ENCODE data around the gene CELF5. TPM values are rescaled to one million over a fixed set of nuclear protein-coding genes. Genes with fewer than 3 reads are reported as not detected.

The CELF5 gene
- total and polyA plus RNA-seq, 12 donors: not detected

DNA sequence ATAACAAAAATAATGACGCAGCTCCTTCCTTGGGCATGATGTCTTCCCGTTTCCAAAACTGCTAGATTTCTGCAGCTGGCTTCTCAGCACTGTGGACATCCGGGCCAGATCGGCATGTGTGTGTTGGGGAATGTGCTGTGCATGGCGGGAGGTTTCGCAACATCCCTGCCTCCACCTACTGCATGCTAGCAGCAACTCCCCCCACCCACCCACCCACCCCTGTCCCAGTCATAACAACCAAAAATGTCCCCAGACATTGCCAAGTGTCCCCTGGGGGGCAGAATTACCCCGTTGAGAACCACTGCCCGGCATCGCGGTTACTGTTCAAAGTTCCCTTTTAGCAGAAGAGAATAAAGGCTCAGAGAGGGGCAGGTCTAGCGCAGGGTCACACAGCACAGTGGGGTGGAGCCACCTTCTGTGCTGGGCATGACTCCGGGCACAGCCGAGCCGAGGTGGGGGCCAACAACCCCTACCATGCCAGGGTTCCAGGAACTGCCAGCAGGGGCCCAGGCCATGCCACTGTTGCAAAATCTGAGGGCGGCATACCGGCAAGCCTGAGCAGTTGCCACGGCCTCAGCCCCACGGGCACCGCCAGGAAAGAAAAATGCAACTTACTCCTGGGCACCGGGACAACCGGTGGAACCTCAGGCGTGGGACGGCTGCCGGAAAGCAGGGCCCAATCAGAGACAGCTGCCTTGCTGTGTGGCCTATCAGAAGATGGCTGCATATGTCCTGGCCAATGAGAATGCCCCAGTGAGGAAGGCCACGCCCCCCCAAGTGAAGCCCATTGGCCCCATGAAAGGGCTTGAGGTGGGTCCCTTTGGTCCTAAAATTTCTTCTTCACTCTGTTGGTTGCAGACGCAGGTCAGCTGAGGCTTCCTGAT lies 119.4 kb downstream of the CELF5 start:
- ATAC-seq: peak; percentile 69 to 86 (median 79)
- Histone ChIP-seq H3K4me3 (peak overlapping the region in 7 of 10 donors; percentile 17 to 41 (median 35)), H3K36me3 (no peaks in the 10 kb centered on the region), H3K27me3 (no peaks in the 10 kb centered on the region), H3K4me1 (peaks cover 11 to 33% (median 27%) of the 10 kb centered on the region in 9 donors), H3K27ac (peak overlapping the region; percentile 52 to 82 (median 70)), H3K9me3 (no peaks in the 10 kb centered on the region)
- TF ChIP-seq, protein P1, sequence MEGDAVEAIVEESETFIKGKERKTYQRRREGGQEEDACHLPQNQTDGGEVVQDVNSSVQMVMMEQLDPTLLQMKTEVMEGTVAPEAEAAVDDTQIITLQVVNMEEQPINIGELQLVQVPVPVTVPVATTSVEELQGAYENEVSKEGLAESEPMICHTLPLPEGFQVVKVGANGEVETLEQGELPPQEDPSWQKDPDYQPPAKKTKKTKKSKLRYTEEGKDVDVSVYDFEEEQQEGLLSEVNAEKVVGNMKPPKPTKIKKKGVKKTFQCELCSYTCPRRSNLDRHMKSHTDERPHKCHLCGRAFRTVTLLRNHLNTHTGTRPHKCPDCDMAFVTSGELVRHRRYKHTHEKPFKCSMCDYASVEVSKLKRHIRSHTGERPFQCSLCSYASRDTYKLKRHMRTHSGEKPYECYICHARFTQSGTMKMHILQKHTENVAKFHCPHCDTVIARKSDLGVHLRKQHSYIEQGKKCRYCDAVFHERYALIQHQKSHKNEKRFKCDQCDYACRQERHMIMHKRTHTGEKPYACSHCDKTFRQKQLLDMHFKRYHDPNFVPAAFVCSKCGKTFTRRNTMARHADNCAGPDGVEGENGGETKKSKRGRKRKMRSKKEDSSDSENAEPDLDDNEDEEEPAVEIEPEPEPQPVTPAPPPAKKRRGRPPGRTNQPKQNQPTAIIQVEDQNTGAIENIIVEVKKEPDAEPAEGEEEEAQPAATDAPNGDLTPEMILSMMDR (IDR thresholded peaks at IDR 0.05): peak in 5 of 9 donors; percentile 2 to 36 (median 10)
- DNase-seq: peak; percentile 76 to 77
- WGBS, 2 donors: 46 to 62% methylated on average over 26 of the region's 26 CpGs
- intact Hi-C loops (cut with DNase I): loop anchor here in 2 of 10 donors (5.0 kb wide), 1 partner anchor 83 kb away; no protein-coding TSS in a partner anchor

DNA sequence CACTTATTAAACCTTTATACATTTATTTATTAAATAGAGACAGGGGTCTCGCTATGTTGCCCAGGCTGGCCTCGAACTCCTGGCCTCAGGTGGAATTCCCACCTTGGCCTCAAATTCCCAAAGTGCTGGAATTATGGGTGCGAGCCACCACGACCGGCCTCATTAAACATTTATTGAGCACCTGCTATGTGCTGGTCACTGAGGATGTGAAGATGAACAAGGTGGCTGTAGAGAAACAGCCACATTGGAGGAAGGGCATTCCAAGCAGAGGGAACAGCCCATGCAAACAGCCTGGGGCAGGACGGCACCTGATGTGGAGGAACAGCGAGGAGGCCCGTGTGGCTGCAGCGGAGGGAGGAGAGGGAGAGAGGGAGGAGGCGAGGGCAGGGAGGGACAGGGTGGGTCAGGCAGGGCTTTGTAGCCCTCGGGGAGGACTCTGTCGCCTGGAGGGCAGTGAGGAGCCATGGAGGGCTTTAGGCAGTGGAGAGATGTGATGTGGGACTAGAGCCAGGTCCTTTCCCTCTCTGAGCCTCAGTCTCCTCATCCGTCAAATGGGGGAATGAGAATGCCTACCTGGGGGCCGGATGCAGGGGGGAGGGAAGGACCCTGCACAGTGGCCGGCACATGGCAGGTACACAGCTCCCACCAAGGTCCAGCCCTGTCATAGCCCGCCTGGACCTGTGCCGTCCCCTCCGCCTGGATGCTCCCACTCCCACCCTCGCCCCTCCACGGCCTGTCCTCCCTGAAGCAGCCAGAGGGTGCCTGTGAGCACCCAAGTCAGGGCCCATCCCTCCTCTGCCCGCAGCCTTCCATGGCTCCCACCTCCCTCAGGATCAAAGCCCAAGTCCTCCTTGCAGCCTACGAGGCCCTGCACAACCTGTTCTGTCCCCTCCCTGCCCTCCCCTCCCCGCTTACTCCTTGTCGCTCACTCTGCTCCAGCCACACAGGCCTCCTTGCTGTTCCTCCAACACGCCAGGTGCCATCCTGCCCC lies 120.4 kb downstream of the CELF5 start:
- 91 to 94% methylated on average over 23 to 25 of the region's 25 CpGs for WGBS, 2 donors
- Histone ChIP-seq H3K27ac (peak overlapping the region in 3 of 10 donors; percentile 69 to 80 (median 72)), H3K4me1 (peaks cover 11 to 31% (median 27%) of the 10 kb centered on the region in 9 donors), H3K9me3 (no peaks in the 10 kb centered on the region), H3K36me3 (no peaks in the 10 kb centered on the region), H3K27me3 (no peaks in the 10 kb centered on the region), H3K4me3 (no peak overlapping the region)
- intact Hi-C loops (cut with DNase I): loop anchor here in 3 of 10 donors (5.0 kb wide), 1 partner anchor 82 kb away; no protein-coding TSS in a partner anchor
- ATAC-seq (no peak), DNase-seq (no peak)
- TF ChIP-seq, protein P1 (IDR thresholded peaks at IDR 0.05): no peak

DNA sequence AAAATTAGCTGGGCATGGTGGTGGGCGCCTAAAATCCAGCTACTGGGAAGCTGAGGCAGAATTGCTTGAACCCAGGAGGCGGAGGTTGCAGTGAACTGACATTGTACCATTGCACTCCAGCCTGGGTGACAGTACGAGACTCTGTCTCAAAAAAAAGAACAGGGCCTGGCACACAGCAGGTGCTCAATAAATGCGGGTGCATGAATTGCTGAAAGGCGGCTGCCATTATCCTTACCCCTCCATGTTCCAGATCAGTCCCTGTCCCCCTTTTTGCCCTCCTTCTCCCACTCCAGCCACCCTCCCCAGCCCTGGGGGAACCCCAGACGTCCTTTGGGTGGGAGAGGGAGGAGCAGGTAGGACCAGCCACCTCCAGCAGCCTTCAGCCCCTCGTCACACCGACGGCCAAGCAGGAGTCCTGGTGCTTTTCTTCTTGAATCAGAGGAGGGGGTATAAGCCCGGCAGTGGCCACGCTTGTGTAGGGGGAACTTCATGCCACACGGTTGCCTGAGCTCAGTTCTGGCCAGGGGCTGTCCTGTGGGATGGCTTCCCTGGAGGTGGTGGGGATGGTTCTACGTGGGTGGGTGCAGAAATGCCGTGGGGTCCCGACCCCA lies 121.5 kb downstream of the CELF5 start:
- Histone ChIP-seq H3K27ac (peak overlapping the region in 9 of 10 donors; percentile 3 to 85 (median 71)), H3K36me3 (no peaks in the 10 kb centered on the region), H3K9me3 (no peaks in the 10 kb centered on the region), H3K4me1 (peaks cover 11 to 31% (median 27%) of the 10 kb centered on the region in 9 donors), H3K27me3 (no peaks in the 10 kb centered on the region), H3K4me3 (no peak overlapping the region)
- intact Hi-C loops (cut with DNase I): loop anchor here in 1 of 10 donors (5.0 kb wide), 1 partner anchor 81 kb away; no protein-coding TSS in a partner anchor
- WGBS, 2 donors: 63 to 66% methylated on average over 15 of the region's 15 CpGs
- peak in 3 of 8 donors; percentile 1 to 6 (median 3) for ATAC-seq
- TF ChIP-seq, protein P1 (IDR thresholded peaks at IDR 0.05): no peak
- no peak for DNase-seq

Other genes starting within 250 kb of the CELF5 start
- gene TLE6, start 247.1 kb upstream of the CELF5 start, total RNA-seq: 1 to 10 TPM in 2 of 10 donors, under 1 TPM in 5, not detected in 3; 0.34 to 2.8 (median 0.45) TPM
- 1 to 10 TPM; 1.2 to 3.5 TPM for gene TLE6, start 247.1 kb upstream of the CELF5 start, polyA plus RNA-seq
- gene TLE2, start 195.4 kb upstream of the CELF5 start, total RNA-seq: 10 to 100 TPM; 28.2 to 64.5 (median 39.9) TPM
- 10 to 100 TPM; 35.9 to 54.6 TPM for gene TLE2, start 195.4 kb upstream of the CELF5 start, polyA plus RNA-seq
- gene TLE5, start 162.2 kb upstream of the CELF5 start, total RNA-seq: 100 to 1,000 TPM; 653 to 857 (median 758) TPM
- 1,000 to 10,000 TPM in 1 of 2 donors, 100 to 1,000 TPM in 1; 679 to 1,254 TPM for gene TLE5, start 162.2 kb upstream of the CELF5 start, polyA plus RNA-seq
- 10 to 100 TPM; 57.4 to 83.2 (median 68.8) TPM for gene GNA11, start 130.3 kb upstream of the CELF5 start, total RNA-seq
- 10 to 100 TPM; 28.2 to 40.7 TPM for gene GNA11, start 130.3 kb upstream of the CELF5 start, polyA plus RNA-seq
- 1 to 10 TPM in 5 of 10 donors, under 1 TPM in 5; 0.42 to 8.9 (median 0.99) TPM for gene GNA15, start 88.6 kb upstream of the CELF5 start, total RNA-seq
- gene GNA15, start 88.6 kb upstream of the CELF5 start, polyA plus RNA-seq: 1 to 10 TPM; 1.0 to 1.4 TPM
- gene S1PR4, start 45.9 kb upstream of the CELF5 start, total RNA-seq: 1 to 10 TPM in 1 of 10 donors, under 1 TPM in 9; 0.24 to 3.3 (median 0.59) TPM
- 1 to 10 TPM; 1.5 to 1.9 TPM for gene S1PR4, start 45.9 kb upstream of the CELF5 start, polyA plus RNA-seq
- gene NCLN, start 38.7 kb upstream of the CELF5 start, total RNA-seq: 10 to 100 TPM; 17.1 to 36.3 (median 24.6) TPM
- 10 to 100 TPM; 31.4 to 43.6 TPM for gene NCLN, start 38.7 kb upstream of the CELF5 start, polyA plus RNA-seq
- gene NFIC, start 141.9 kb downstream of the CELF5 start, total RNA-seq: 100 to 1,000 TPM; 132 to 217 (median 161) TPM
- 100 to 1,000 TPM in 1 of 2 donors, 10 to 100 TPM in 1; 52.3 to 147 TPM for gene NFIC, start 141.9 kb downstream of the CELF5 start, polyA plus RNA-seq